Breast epithelium (tissue), 4 donors: ENCODE measurements around the gene PRODH. TPM values are rescaled to one million over a fixed set of nuclear protein-coding genes. Genes with fewer than 3 reads are reported as not detected.

Experiments
- DNase-seq, 2 donors: peaks; one replicate each; pipeline ENCODE4 v3.0.0-alpha.2; 2019; ENCODE audit warnings: low spot score in 2 of 2
- H3K27ac ChIP-seq, 2 donors: fragments of 200-600 bp; sonication (generic) in 1 of 2; one replicate each; pipeline ENCODE4 v1.5.1; 2016 to 2019; ENCODE audit warnings: mild to moderate bottlenecking in 1 of 2
- H3K27me3 ChIP-seq, 2 donors: fragments of 200-600 bp; sonication (generic) in 1 of 2; one replicate each; pipeline versions ENCODE4 v1.5.1 to v1.6.0; 2017 to 2019; ENCODE audit warnings: control low read depth in 1 of 2, mild to moderate bottlenecking in 1 of 2
- H3K36me3 ChIP-seq: fragments of 200-600 bp; one replicate; pipeline ENCODE4 v1.5.1; 2019
- H3K4me1 ChIP-seq, 2 donors: fragments of 200-600 bp; sonication (generic); one replicate each; pipeline ENCODE4 v1.5.1; 2016 to 2019; ENCODE audit warnings: control low read depth in 1 of 2
- H3K4me3 ChIP-seq, 3 donors: fragments of 200-600 bp; sonication (generic); 1 replicate in 2 of 3; 2 replicates in 1 of 3; pipeline ENCODE4 v1.5.1; 2016 to 2019; ENCODE audit warnings: mild to moderate bottlenecking in 3 of 3, moderate library complexity in 2 of 3
- H3K9me3 ChIP-seq, 2 donors: fragments of 200-600 bp; sonication (generic) in 1 of 2; one replicate each; pipeline ENCODE4 v1.5.1; 2016 to 2019; ENCODE audit warnings: control low read depth in 1 of 2
- CTCF ChIP-seq, 3 donors: fragments of 450-650 bp; IDR thresholded peaks; one replicate each; pipeline ENCODE4 v1.5.1; 2016 to 2017; ENCODE audit warnings: antibody characterized with exemption in 3 of 3, mild to moderate bottlenecking in 3 of 3, moderate library complexity in 3 of 3
- POLR2A ChIP-seq: fragments of 450-650 bp; IDR thresholded peaks from one replicate; pipeline ENCODE4 v1.6.1; 2016; ENCODE audit warnings: antibody characterized with exemption, mild to moderate bottlenecking, moderate library complexity
- POLR2AphosphoS5 ChIP-seq, 3 donors: sonication (generic); formaldehyde crosslinking; IDR thresholded peaks; one replicate each; pipeline ENCODE4 v1.6.1; 2017; ENCODE audit warnings: antibody characterized with exemption in 3 of 3
- intact Hi-C: fragments of 100-400 bp; cut with DNase I; formaldehyde crosslinking; loops from one replicate; pipeline ENCODE4 v1.15.1; 2023; ENCODE audit warnings: low total_unique reads
- total RNA-seq, 3 donors: library from RNA; depleted of rRNA; stranded (reverse); fragments of >200 nt; gene quantifications; one replicate each; pipeline ENCODE4 v1.1.0, GENCODE V29; 2016

The PRODH gene
- total RNA-seq = 10 to 100 TPM in 2 of 3 donors, 1 to 10 TPM in 1; 4.6 to 29.6 (median 11.1) TPM

GRCh38 chr22:18935889-18936529 lies at the start of gene PRODH:
TSS of gene PRODH (minus strand) at chr22:18936293. CDS start at chr22:18936287, 6 bp downstream.
- Histone ChIP-seq H3K27me3 (no peaks in the 10 kb centered on the region), H3K9me3 (no peaks in the 10 kb centered on the region), H3K4me3 (no peak within 1 kb of the TSS), H3K4me1 (no peaks in the 10 kb centered on the region), H3K36me3 (no peaks in the 10 kb centered on the region), H3K27ac (no peak within 1 kb of the TSS)
- no peak for DNase-seq
- intact Hi-C loops = no loop called here
- no peak for TF ChIP-seq CTCF (IDR thresholded peaks at IDR 0.05)
- TF ChIP-seq POLR2AphosphoS5 (IDR thresholded peaks at IDR 0.05) = no peak
- no peak for TF ChIP-seq POLR2A

- Histone ChIP-seq H3K4me3 (no peak overlapping the region), H3K4me1 (no peaks in the 10 kb centered on the region), H3K27me3 (no peaks in the 10 kb centered on the region), H3K9me3 (peaks cover 2 to 3% of the 10 kb centered on the region in 2 donors), H3K27ac (no peak overlapping the region), H3K36me3 (no peaks in the 10 kb centered on the region)
- TF ChIP-seq POLR2A = no peak
- TF ChIP-seq POLR2AphosphoS5 (IDR thresholded peaks at IDR 0.05) = no peak
- TF ChIP-seq CTCF (IDR thresholded peaks at IDR 0.05) = no peak
- DNase-seq = peak in 1 of 2 donors; percentile 45
- intact Hi-C loops = no loop called here
Measured at GRCh38 chr22:18985780-18986179, 49.7 kb upstream of the PRODH start.

- intact Hi-C loops = no loop called here
- Histone ChIP-seq H3K4me3 (no peak overlapping the region), H3K9me3 (peaks cover 6 to 7% of the 10 kb centered on the region in 2 donors), H3K36me3 (no peaks in the 10 kb centered on the region), H3K27me3 (no peaks in the 10 kb centered on the region), H3K4me1 (no peaks in the 10 kb centered on the region), H3K27ac (no peak overlapping the region)
- DNase-seq = peak in 1 of 2 donors; percentile 33
- no peak for TF ChIP-seq POLR2AphosphoS5 (IDR thresholded peaks at IDR 0.05)
- TF ChIP-seq CTCF (IDR thresholded peaks at IDR 0.05) = no peak
Measured at GRCh38 chr22:18984564-18984963, 48.5 kb upstream of the PRODH start.

- H3K36me3 ChIP-seq = no peaks in the 10 kb centered on the region
- no peak for DNase-seq
- H3K9me3 ChIP-seq = peaks cover 6 to 7% of the 10 kb centered on the region in 2 donors
- H3K4me3 ChIP-seq = no peak overlapping the region
- no peak for TF ChIP-seq POLR2A
- TF ChIP-seq CTCF (IDR thresholded peaks at IDR 0.05) = no peak
- no peak for TF ChIP-seq POLR2AphosphoS5 (IDR thresholded peaks at IDR 0.05)
- no peaks in the 10 kb centered on the region for H3K27me3 ChIP-seq
- no peak overlapping the region for H3K27ac ChIP-seq
- intact Hi-C loops = no loop called here
- no peaks in the 10 kb centered on the region for H3K4me1 ChIP-seq
Measured at GRCh38 chr22:18983120-18983651, 47.1 kb upstream of the PRODH start.

GRCh38 chr22:18980829-18981228 lies 44.7 kb upstream of the PRODH start:
- no peak overlapping the region for H3K4me3 ChIP-seq
- peaks cover 6 to 7% of the 10 kb centered on the region in 2 donors for H3K9me3 ChIP-seq
- no peak for DNase-seq
- no peak for TF ChIP-seq POLR2A
- TF ChIP-seq CTCF (IDR thresholded peaks at IDR 0.05) = no peak
- no peak for TF ChIP-seq POLR2AphosphoS5 (IDR thresholded peaks at IDR 0.05)
- intact Hi-C loops = no loop called here
- H3K36me3 ChIP-seq = no peaks in the 10 kb centered on the region
- no peaks in the 10 kb centered on the region for H3K27me3 ChIP-seq
- H3K27ac ChIP-seq = no peak overlapping the region
- H3K4me1 ChIP-seq = no peaks in the 10 kb centered on the region
